Suprapubic skin (tissue), 4 donors: ENCODE measurements around the gene BIN1. TPM values are rescaled to one million over a fixed set of nuclear protein-coding genes. Genes with fewer than 3 reads are reported as not detected.

Experiments
- DNase-seq, 2 donors: peaks; one replicate each; pipeline ENCODE4 v3.0.0-alpha.2; 2019; ENCODE audit warnings: low spot score in 2 of 2
- H3K27ac ChIP-seq: fragments of 200-600 bp; sonication (generic); one replicate; pipeline ENCODE4 v1.5.1; 2019
- H3K27me3 ChIP-seq: fragments of 200-600 bp; sonication (generic); one replicate; pipeline ENCODE4 v1.5.1; 2019
- H3K36me3 ChIP-seq: fragments of 200-600 bp; sonication (generic); one replicate; pipeline ENCODE4 v1.5.1; 2019
- H3K4me1 ChIP-seq: fragments of 200-600 bp; sonication (generic); one replicate; pipeline ENCODE4 v1.5.1; 2019
- H3K4me3 ChIP-seq: fragments of 200-600 bp; sonication (generic); one replicate; pipeline ENCODE4 v1.5.1; 2019; ENCODE audit warnings: mild to moderate bottlenecking
- H3K9me3 ChIP-seq: fragments of 200-600 bp; sonication (generic); one replicate; pipeline ENCODE4 v1.5.1; 2019
- CTCF ChIP-seq, 2 donors: fragments of 200-600 bp in 1 of 2; fragments of 450-650 bp in 1 of 2; sonication (generic) in 1 of 2; IDR thresholded peaks; one replicate each; pipeline ENCODE4 v1.5.1; 2016 to 2019; ENCODE audit warnings: antibody characterized with exemption in 2 of 2, mild to moderate bottlenecking in 1 of 2, moderate library complexity in 1 of 2
- EP300 ChIP-seq: sonication (generic); formaldehyde crosslinking; IDR thresholded peaks from one replicate; pipeline ENCODE4 v1.6.1; 2017; ENCODE audit warnings: antibody characterized with exemption
- POLR2A ChIP-seq, 2 donors: fragments of 450-650 bp; IDR thresholded peaks; one replicate each; pipeline ENCODE4 v1.6.1; 2017; ENCODE audit warnings: antibody characterized with exemption in 2 of 2, mild to moderate bottlenecking in 2 of 2, moderate library complexity in 2 of 2
- POLR2AphosphoS5 ChIP-seq, 3 donors: sonication (generic); formaldehyde crosslinking; IDR thresholded peaks; one replicate each; pipeline ENCODE4 v1.6.1; 2017; ENCODE audit warnings: antibody characterized with exemption in 3 of 3
- WGBS: methylation state at CpG from one replicate; pipeline ENCODE4 v1.1.5; 2018; 5-methylcytosine and 5-hydroxymethylcytosine counted together
- total RNA-seq, 4 donors: library from RNA; depleted of rRNA; stranded (reverse); fragments of >200 nt; gene quantifications; one replicate each; pipeline ENCODE4 v1.1.0, GENCODE V29; 2016

The BIN1 gene
- total RNA-seq, 4 donors from 2014 or later, result 5.6 to 13.3 (median 8.8) TPM

GRCh38 chr2:127095784-127096183, 11.2 kb downstream of the BIN1 start:
- 100% methylated on average over 5 of the region's 8 CpGs for WGBS
- no peaks in the 10 kb centered on the region for H3K9me3 ChIP-seq
- H3K4me1 ChIP-seq, result peaks cover 47% of the 10 kb centered on the region
- peak overlapping the region; percentile 32 for H3K27ac ChIP-seq
- TF ChIP-seq EP300, result no peak
- H3K4me3 ChIP-seq, result no peak overlapping the region
- no peaks in the 10 kb centered on the region for H3K36me3 ChIP-seq
- no peaks in the 10 kb centered on the region for H3K27me3 ChIP-seq
- no peak for DNase-seq

GRCh38 chr2:127095367-127095641, 11.7 kb downstream of the BIN1 start:
- no CpG with 5 or more reads among the region's 2 CpGs for WGBS
- peak overlapping the region; percentile 32 for H3K27ac ChIP-seq
- H3K4me1 ChIP-seq, result peaks cover 52% of the 10 kb centered on the region
- H3K4me3 ChIP-seq, result no peak overlapping the region
- H3K27me3 ChIP-seq, result no peaks in the 10 kb centered on the region
- no peaks in the 10 kb centered on the region for H3K9me3 ChIP-seq
- no peak for DNase-seq
- TF ChIP-seq EP300 (no peak), POLR2AphosphoS5 (IDR thresholded peaks at IDR 0.05) (no peak), CTCF (IDR thresholded peaks at IDR 0.05) (no peak), POLR2A (IDR thresholded peaks at IDR 0.05) (no peak)
- H3K36me3 ChIP-seq, result no peaks in the 10 kb centered on the region

- 42% methylated on average over 2 of the region's 17 CpGs for WGBS
- Histone ChIP-seq H3K4me3 (no peak overlapping the region), H3K27me3 (no peaks in the 10 kb centered on the region), H3K9me3 (no peaks in the 10 kb centered on the region), H3K36me3 (no peaks in the 10 kb centered on the region), H3K4me1 (peaks cover 53% of the 10 kb centered on the region), H3K27ac (peak overlapping the region; percentile 24)
- TF ChIP-seq POLR2AphosphoS5 (IDR thresholded peaks at IDR 0.05) (no peak), CTCF (IDR thresholded peaks at IDR 0.05) (no peak), EP300 (no peak)
- no peak for DNase-seq
Observed at GRCh38 chr2:127094509-127095366, 12.2 kb downstream of the BIN1 start.

GRCh38 chr2:127093648-127094210, 13.2 kb downstream of the BIN1 start:
- H3K36me3 ChIP-seq, result no peaks in the 10 kb centered on the region
- H3K4me1 ChIP-seq, result peaks cover 53% of the 10 kb centered on the region
- no peaks in the 10 kb centered on the region for H3K9me3 ChIP-seq
- no peaks in the 10 kb centered on the region for H3K27me3 ChIP-seq
- H3K27ac ChIP-seq, result no peak overlapping the region
- no peak overlapping the region for H3K4me3 ChIP-seq
- TF ChIP-seq CTCF (IDR thresholded peaks at IDR 0.05) (no peak), POLR2AphosphoS5 (IDR thresholded peaks at IDR 0.05) (no peak), POLR2A (IDR thresholded peaks at IDR 0.05) (no peak), EP300 (no peak)
- DNase-seq, result no peak
- 72% methylated on average over 15 of the region's 15 CpGs for WGBS

- Histone ChIP-seq H3K9me3 (no peaks in the 10 kb centered on the region), H3K4me3 (no peak overlapping the region), H3K27ac (no peak overlapping the region), H3K4me1 (peaks cover 56% of the 10 kb centered on the region), H3K36me3 (no peaks in the 10 kb centered on the region), H3K27me3 (no peaks in the 10 kb centered on the region)
- TF ChIP-seq POLR2AphosphoS5 (IDR thresholded peaks at IDR 0.05), result no peak
- TF ChIP-seq EP300, result no peak
- no peak for DNase-seq
- WGBS, result 96% methylated on average over 5 of the region's 5 CpGs
Observed at GRCh38 chr2:127092901-127093516, 13.9 kb downstream of the BIN1 start.

GRCh38 chr2:127092306-127092705, 14.6 kb downstream of the BIN1 start:
- Histone ChIP-seq H3K4me1 (peaks cover 59% of the 10 kb centered on the region), H3K27ac (no peak overlapping the region), H3K27me3 (no peaks in the 10 kb centered on the region), H3K9me3 (no peaks in the 10 kb centered on the region), H3K36me3 (no peaks in the 10 kb centered on the region), H3K4me3 (no peak overlapping the region)
- 92% methylated on average over 3 of the region's 6 CpGs for WGBS
- TF ChIP-seq POLR2A (IDR thresholded peaks at IDR 0.05), result no peak
- TF ChIP-seq EP300, result no peak
- no peak for TF ChIP-seq POLR2AphosphoS5 (IDR thresholded peaks at IDR 0.05)
- no peak for TF ChIP-seq CTCF (IDR thresholded peaks at IDR 0.05)
- no peak for DNase-seq
